GM12891 (cell line): Measurements from ENCODE around the gene POMT1.

Experiments used
- DNase-seq: peaks from one replicate; pipeline ENCODE4 v3.0.0; 2011; ENCODE audit warnings: low spot score; ENCODE audit not compliant: insufficient read length
- FAIRE-seq: peaks from 2 replicates; lab custom pipeline; 2011; peaks lifted over from hg19 to GRCh38; lab: Jason Lieb, UNC
- PAX5 ChIP-seq: IDR thresholded peaks from 2 replicates; pipeline ENCODE4 v1.6.1; 2011; ENCODE audit warnings: low read length, moderate library complexity, mild to moderate bottlenecking; ENCODE audit not compliant: insufficient read depth, severe bottlenecking
- POLR2A ChIP-seq: IDR thresholded peaks from 2 replicates; pipeline ENCODE4 v1.6.1; 2011; ENCODE audit warnings: low read depth, low read length, control low read depth
- POLR2AphosphoS5 ChIP-seq: IDR thresholded peaks from 2 replicates; pipeline ENCODE4 v1.6.1; 2011; ENCODE audit warnings: low read depth, low read length, control low read depth
- POU2F2 ChIP-seq: IDR thresholded peaks from 2 replicates; pipeline ENCODE4 v1.6.1; 2011; ENCODE audit warnings: low read depth, mild to moderate bottlenecking, control low read depth, low read length, moderate library complexity
- SPI1 ChIP-seq: IDR thresholded peaks from 2 replicates; pipeline ENCODE4 v1.6.1; 2011; ENCODE audit warnings: low read depth, low read length, control low read depth
- TAF1 ChIP-seq: IDR thresholded peaks from 2 replicates; pipeline ENCODE4 v1.6.1; 2011; ENCODE audit warnings: low read depth, low read length, control low read depth

Gene POMT1

GRCh38 chr9:131522257-131523085 lies 19.8 kb downstream of the POMT1 start:
- FAIRE-seq: no peak
- no peak for TF ChIP-seq SPI1
- no peak for TF ChIP-seq TAF1
- TF ChIP-seq POLR2AphosphoS5: no peak
- TF ChIP-seq POLR2A: peak; percentile 24; the same call in 1 of the 2 replicates
- DNase-seq: no peak

DNA sequence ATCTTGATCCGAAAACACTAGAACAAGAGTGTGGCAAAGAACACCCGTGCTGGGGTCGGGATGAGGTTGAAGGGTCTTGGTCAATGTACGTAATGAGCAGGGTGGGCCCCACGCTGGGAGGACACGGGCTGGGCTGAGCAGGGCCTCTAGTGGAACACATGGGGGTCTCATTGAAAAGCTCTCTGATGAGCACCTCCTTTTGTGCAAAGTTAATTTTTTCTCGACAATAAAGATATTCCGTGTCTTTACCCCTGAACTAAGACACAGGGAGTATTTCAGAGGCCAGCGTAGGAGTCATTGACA lies 20.3 kb downstream of the POMT1 start:
- DNase-seq (no peak), FAIRE-seq (no peak)
- no peak for TF ChIP-seq PAX5
- no peak for TF ChIP-seq POU2F2
- TF ChIP-seq POLR2A: no peak
- TF ChIP-seq SPI1: no peak
- no peak for TF ChIP-seq TAF1
- TF ChIP-seq POLR2AphosphoS5: no peak

GRCh38 chr9:131523451-131524435 lies 21.0 kb downstream of the POMT1 start:
- TF ChIP-seq PAX5 (no peak), POLR2A (no peak), POLR2AphosphoS5 (no peak), SPI1 (no peak), TAF1 (no peak), POU2F2 (no peak)
- DNase-seq (no peak), FAIRE-seq (no peak)

GRCh38 chr9:131524665-131525315 lies 22.1 kb downstream of the POMT1 start:
- no peak for TF ChIP-seq PAX5
- TF ChIP-seq POU2F2: no peak
- no peak for TF ChIP-seq TAF1
- TF ChIP-seq POLR2A: no peak
- TF ChIP-seq POLR2AphosphoS5: no peak
- no peak for TF ChIP-seq SPI1
- DNase-seq (no peak), FAIRE-seq (no peak)

DNA sequence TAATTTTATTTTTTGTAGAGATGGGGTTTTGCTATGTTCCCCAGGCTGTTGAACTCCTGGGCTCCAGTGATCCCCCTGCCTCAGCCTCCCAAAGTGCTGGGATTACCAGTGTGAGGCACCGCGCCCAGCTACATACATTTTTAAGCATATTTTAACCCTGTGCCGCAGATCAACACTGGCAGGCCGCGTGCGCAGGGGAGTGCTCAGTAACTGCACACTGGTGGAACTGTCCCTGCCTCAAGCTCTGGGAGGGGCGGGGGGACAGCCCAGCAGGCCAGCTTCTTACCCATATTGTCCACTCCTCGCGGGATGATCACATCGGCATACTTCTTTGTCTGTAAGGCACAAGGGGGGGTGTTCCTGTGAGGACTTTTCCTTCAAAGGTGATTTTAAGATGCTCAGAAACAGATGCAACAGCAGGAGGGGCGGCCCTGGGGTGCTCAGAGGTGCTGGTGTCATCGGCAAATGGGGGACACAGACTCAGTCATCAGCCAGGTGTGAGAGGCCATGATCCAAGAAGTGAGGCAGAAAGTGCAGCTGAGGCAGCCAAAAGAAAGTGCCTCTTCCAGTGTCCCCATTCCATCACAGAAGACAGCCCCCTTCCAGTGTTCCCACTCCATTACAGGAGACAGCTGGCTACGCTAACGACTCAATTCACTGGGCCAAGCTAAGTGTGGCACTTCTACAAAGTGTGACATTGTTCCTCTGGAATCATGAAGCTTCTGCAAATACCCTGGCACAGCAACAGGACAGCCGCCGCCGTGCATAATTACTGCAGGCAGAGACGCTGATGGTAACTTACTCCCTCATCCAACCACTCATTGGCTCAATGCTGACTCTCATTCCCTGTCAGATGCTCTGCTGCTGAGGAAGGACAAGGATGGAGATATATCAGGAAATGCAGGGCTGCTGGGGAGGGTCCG lies 23.2 kb downstream of the POMT1 start:
- FAIRE-seq (no peak), DNase-seq (no peak)
- TF ChIP-seq POLR2AphosphoS5: no peak
- no peak for TF ChIP-seq SPI1
- no peak for TF ChIP-seq POU2F2
- no peak for TF ChIP-seq POLR2A
- TF ChIP-seq TAF1: no peak
- TF ChIP-seq PAX5: no peak

GRCh38 chr9:131528186-131528585 lies 25.5 kb downstream of the POMT1 start:
- DNase-seq (no peak), FAIRE-seq (no peak)
- TF ChIP-seq POLR2AphosphoS5 (no peak), PAX5 (no peak), SPI1 (no peak), TAF1 (no peak), POLR2A (no peak), POU2F2 (no peak)

- FAIRE-seq: no peak
- TF ChIP-seq POLR2AphosphoS5: no peak
- TF ChIP-seq POU2F2: no peak
- no peak for TF ChIP-seq PAX5
- TF ChIP-seq TAF1: no peak
- no peak for TF ChIP-seq SPI1
- TF ChIP-seq POLR2A: no peak
- no peak for DNase-seq
Measured at GRCh38 chr9:131528886-131529505, 26.3 kb downstream of the POMT1 start.
